HG03064 (cell line): Measurements from ENCODE around the gene FBXL19.

Experiments
- ATAC-seq: cut with Tn5 transposase; IDR thresholded peaks from one replicate; pipeline ENCODE4 v1.9.1; 2021; ENCODE audit warnings: low read depth; ENCODE audit not compliant: unreplicated experiment

The FBXL19 gene

GRCh38 chr16:30894540-30895368 is 28.6 kb upstream of the FBXL19 start:
- ATAC-seq: no peak

GRCh38 chr16:30895627-30896260 is 27.6 kb upstream of the FBXL19 start:
- ATAC-seq: no peak

GRCh38 chr16:30896261-30896888 is 27.0 kb upstream of the FBXL19 start, which contains the start of gene CTF1:
TSS of gene CTF1 (plus strand) at chr16:30896614. CDS start at chr16:30896644, 30 bp downstream.
- no peak for ATAC-seq

GRCh38 chr16:30896889-30897733 is 26.3 kb upstream of the FBXL19 start:
- no peak for ATAC-seq

GRCh38 chr16:30899794-30900193 is 23.6 kb upstream of the FBXL19 start:
- no peak for ATAC-seq

- ATAC-seq: no peak
These were observed 22.8 kb upstream of the FBXL19 start for GRCh38 chr16:30900588-30900987.

GRCh38 chr16:30901201-30902028 is 22.0 kb upstream of the FBXL19 start:
- no peak for ATAC-seq

- no peak for ATAC-seq
These were observed 21.1 kb upstream of the FBXL19 start for GRCh38 chr16:30902029-30902972.

- ATAC-seq: no peak
These were observed 20.4 kb upstream of the FBXL19 start for GRCh38 chr16:30903002-30903401.

GRCh38 chr16:30903596-30903995 is 19.8 kb upstream of the FBXL19 start:
- ATAC-seq: no peak

- no peak for ATAC-seq
These were observed 19.1 kb upstream of the FBXL19 start for GRCh38 chr16:30904114-30904780.

GRCh38 chr16:30907064-30907463 is 16.3 kb upstream of the FBXL19 start:
- ATAC-seq: no peak

- ATAC-seq: no peak
These were observed 12.8 kb upstream of the FBXL19 start for GRCh38 chr16:30910427-30911029.

GRCh38 chr16:30912794-30913412 is 10.5 kb upstream of the FBXL19 start:
- ATAC-seq: no peak

- ATAC-seq: no peak
These were observed 8.5 kb upstream of the FBXL19 start for GRCh38 chr16:30914830-30915229.

- ATAC-seq: no peak
These were observed 4.8 kb upstream of the FBXL19 start for GRCh38 chr16:30918614-30919013.

GRCh38 chr16:30920891-30921290 is 2.5 kb upstream of the FBXL19 start:
- ATAC-seq: no peak

- ATAC-seq: no peak
These were observed 2.0 kb upstream of the FBXL19 start for GRCh38 chr16:30921459-30921747.
